ENCODE measurements around the gene PSPC1.
"Not testable (repeated sequence)": the region's sequence is repeated elsewhere in the genome, so short reads cannot be mapped to it uniquely, and the experiment has no call there.

- TF ChIP-seq CTCF, POLR2A (IDR thresholded peaks at IDR 0.05): not testable (repeated sequence)
These were observed 91.3 kb downstream of the PSPC1 start for GRCh38 chr13:19691447-19691846.
